WERI-Rb-1 (cell line): ENCODE measurements around the gene TMPRSS13.
A peak's percentile ranks its signal among the peaks of the same experiment; 100 is the strongest.

ENCODE experiments used
- DNase-seq: peaks from one replicate; pipeline ENCODE4 v3.0.0-alpha.2; 2020
- H3K27ac ChIP-seq: fragments of 250-450 bp; sonication (Bioruptor Pico); 2 replicates; pipeline ENCODE4 v1.5.1; 2020; ENCODE audit warnings: mild to moderate bottlenecking, moderate library complexity
- H3K27me3 ChIP-seq: fragments of 250-450 bp; sonication (Bioruptor Pico); 2 replicates; pipeline ENCODE4 v1.5.1; 2021; ENCODE audit warnings: mild to moderate bottlenecking, low read depth, moderate library complexity; ENCODE audit not compliant: insufficient read depth, severe bottlenecking
- H3K36me3 ChIP-seq: fragments of 250-450 bp; sonication (Bioruptor Pico); 2 replicates; pipeline ENCODE4 v1.5.1; 2020; ENCODE audit warnings: mild to moderate bottlenecking, moderate library complexity
- H3K4me3 ChIP-seq: 2 replicates; pipeline ENCODE4 v1.5.1; 2011; ENCODE audit warnings: low read depth, mild to moderate bottlenecking, control low read depth, low read length
- H3K9me3 ChIP-seq: fragments of 250-450 bp; sonication (Bioruptor Pico); 2 replicates; pipeline ENCODE4 v1.5.1; 2021; ENCODE audit warnings: mild to moderate bottlenecking, moderate library complexity; ENCODE audit not compliant: severe bottlenecking
- TF ChIP-seq, protein P1 (sequence below): IDR thresholded peaks from 2 replicates; pipeline ENCODE4 v1.5.1; 2011; ENCODE audit warnings: low read depth, mild to moderate bottlenecking, control low read depth, inconsistent platforms, low read length

The TMPRSS13 gene

DNA sequence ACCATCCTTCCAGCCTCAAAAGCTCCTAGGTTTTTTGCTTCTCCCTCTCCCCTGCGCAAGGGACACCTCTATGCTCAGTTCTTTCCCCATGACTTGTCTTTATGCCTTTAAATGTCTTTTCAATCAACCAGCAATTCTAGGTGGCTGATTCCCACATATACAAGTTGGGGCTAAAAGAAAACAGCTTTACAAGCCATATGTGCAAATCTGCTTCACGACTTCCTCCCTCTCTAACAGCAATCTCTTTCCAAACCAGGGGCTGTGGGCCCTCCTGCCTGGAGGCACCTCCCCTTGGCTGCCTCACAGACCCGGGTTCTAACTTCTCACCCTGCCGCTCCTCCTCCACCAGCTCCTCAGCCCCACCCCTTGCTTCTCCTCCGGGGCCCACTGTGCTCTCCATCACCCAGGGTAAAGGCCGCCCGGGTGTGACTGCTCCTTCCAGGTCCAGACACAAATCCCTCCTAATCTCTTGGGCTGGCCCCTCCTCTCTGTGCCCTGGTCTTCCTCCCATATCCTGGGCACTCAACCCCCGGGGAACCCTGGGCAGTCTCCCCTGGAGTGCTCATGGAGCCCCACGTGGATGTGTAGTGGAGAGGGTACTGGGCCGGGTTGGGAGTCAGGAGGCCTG is 14.1 kb downstream of the TMPRSS13 start:
- Histone ChIP-seq H3K4me3 (no peak overlapping the region), H3K27me3 (no peaks in the 10 kb centered on the region), H3K36me3 (no peaks in the 10 kb centered on the region), H3K9me3 (no peaks in the 10 kb centered on the region), H3K27ac (peak overlapping the region; percentile 11; the same call in 1 of the 2 replicates)
- DNase-seq, result peak; percentile 92
- TF ChIP-seq, protein P1, sequence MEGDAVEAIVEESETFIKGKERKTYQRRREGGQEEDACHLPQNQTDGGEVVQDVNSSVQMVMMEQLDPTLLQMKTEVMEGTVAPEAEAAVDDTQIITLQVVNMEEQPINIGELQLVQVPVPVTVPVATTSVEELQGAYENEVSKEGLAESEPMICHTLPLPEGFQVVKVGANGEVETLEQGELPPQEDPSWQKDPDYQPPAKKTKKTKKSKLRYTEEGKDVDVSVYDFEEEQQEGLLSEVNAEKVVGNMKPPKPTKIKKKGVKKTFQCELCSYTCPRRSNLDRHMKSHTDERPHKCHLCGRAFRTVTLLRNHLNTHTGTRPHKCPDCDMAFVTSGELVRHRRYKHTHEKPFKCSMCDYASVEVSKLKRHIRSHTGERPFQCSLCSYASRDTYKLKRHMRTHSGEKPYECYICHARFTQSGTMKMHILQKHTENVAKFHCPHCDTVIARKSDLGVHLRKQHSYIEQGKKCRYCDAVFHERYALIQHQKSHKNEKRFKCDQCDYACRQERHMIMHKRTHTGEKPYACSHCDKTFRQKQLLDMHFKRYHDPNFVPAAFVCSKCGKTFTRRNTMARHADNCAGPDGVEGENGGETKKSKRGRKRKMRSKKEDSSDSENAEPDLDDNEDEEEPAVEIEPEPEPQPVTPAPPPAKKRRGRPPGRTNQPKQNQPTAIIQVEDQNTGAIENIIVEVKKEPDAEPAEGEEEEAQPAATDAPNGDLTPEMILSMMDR, result no peak

GRCh38 chr11:117914398-117914761 is 14.8 kb downstream of the TMPRSS13 start:
- TF ChIP-seq, protein P1, result no peak
- DNase-seq, result no peak
- Histone ChIP-seq H3K27ac (no peak overlapping the region), H3K4me3 (no peak overlapping the region), H3K36me3 (no peaks in the 10 kb centered on the region), H3K27me3 (no peaks in the 10 kb centered on the region), H3K9me3 (no peaks in the 10 kb centered on the region)

GRCh38 chr11:117913736-117914397 is 15.3 kb downstream of the TMPRSS13 start:
- Histone ChIP-seq H3K27ac (no peak overlapping the region), H3K27me3 (no peaks in the 10 kb centered on the region), H3K36me3 (no peaks in the 10 kb centered on the region), H3K9me3 (no peaks in the 10 kb centered on the region), H3K4me3 (no peak overlapping the region)
- TF ChIP-seq, protein P1, result no peak
- no peak for DNase-seq

DNA sequence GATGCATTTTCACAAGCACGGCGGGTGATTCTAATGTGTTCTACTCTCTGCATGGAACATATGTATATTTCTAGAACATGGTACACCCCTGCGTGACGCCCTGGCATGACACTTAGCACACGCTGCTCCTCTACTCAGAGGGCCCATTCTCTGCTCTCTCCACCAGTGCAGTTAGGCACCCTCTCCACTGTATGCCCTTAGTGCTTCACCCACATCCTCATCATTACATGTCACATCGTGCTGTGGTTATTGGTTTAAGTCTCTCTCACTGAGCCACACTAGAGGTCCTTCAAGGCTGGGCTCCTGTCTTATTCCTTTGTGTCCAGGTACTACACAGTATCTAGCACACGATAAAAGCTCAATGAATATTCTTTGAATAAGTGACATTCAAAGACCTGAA is 16.7 kb downstream of the TMPRSS13 start:
- no peak overlapping the region for H3K27ac ChIP-seq
- H3K36me3 ChIP-seq, result no peaks in the 10 kb centered on the region
- DNase-seq, result no peak
- TF ChIP-seq, protein P1, result no peak
- no peaks in the 10 kb centered on the region for H3K27me3 ChIP-seq
- H3K4me3 ChIP-seq, result no peak overlapping the region
- no peaks in the 10 kb centered on the region for H3K9me3 ChIP-seq

DNA sequence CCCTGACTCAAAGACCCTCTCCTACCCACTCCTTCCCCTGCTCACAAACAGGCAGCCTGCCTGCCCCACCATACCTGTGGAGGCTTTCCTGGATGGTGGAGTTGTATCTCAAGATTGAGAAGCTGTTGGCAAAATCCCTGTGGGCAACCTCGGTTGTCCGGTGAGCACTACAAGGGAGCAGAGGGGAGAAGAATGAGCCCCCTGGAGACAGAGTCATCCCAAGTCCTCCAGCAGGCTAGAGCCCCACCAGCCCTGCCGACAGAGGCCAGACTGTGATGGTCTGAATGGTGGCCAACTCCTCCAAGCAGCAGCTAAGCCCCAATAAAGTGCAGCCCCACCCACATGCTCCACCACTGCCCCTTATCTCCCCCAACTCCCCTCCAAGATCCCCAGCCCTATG is 17.5 kb downstream of the TMPRSS13 start:
- DNase-seq, result no peak
- no peak overlapping the region for H3K4me3 ChIP-seq
- no peak overlapping the region for H3K27ac ChIP-seq
- TF ChIP-seq, protein P1, result no peak
- H3K9me3 ChIP-seq, result no peaks in the 10 kb centered on the region
- H3K36me3 ChIP-seq, result no peaks in the 10 kb centered on the region
- H3K27me3 ChIP-seq, result no peaks in the 10 kb centered on the region
